ENCODE data around the gene PLEKHA8. TPM values are rescaled to one million over a fixed set of nuclear protein-coding genes. Genes with fewer than 3 reads are reported as not detected.

The PLEKHA8 gene
- total and polyA plus RNA-seq, 10 of the 15 experiments (the other 5 are each of a cell fraction or from before 2014, with no cell fraction given) = 1.1 to 13.2 (median 5.7) TPM

DNA sequence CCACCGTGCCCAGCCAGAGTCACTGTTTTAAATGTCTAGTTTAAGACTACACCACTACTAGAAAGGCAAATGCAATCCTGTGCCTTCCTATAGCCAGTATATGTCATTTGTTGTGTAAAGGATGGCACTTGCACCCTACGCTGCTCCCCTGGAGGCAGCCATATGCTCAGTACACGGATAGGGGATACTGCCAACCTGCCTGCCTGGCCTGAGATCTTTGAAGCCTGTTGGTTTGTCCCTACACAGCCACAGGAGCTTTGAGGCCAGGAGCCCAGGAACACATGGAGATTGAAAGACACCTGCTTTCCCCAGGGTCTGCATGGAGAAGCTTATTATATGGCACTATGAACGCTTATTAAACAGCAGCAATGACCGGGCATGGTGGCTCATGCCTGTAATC is 36.3 kb upstream of the PLEKHA8 start (continued):
- TF ChIP-seq, protein P1, sequence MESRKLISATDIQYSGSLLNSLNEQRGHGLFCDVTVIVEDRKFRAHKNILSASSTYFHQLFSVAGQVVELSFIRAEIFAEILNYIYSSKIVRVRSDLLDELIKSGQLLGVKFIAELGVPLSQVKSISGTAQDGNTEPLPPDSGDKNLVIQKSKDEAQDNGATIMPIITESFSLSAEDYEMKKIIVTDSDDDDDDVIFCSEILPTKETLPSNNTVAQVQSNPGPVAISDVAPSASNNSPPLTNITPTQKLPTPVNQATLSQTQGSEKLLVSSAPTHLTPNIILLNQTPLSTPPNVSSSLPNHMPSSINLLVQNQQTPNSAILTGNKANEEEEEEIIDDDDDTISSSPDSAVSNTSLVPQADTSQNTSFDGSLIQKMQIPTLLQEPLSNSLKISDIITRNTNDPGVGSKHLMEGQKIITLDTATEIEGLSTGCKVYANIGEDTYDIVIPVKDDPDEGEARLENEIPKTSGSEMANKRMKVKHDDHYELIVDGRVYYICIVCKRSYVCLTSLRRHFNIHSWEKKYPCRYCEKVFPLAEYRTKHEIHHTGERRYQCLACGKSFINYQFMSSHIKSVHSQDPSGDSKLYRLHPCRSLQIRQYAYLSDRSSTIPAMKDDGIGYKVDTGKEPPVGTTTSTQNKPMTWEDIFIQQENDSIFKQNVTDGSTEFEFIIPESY (IDR thresholded peaks at IDR 0.05) = no peak

DNA sequence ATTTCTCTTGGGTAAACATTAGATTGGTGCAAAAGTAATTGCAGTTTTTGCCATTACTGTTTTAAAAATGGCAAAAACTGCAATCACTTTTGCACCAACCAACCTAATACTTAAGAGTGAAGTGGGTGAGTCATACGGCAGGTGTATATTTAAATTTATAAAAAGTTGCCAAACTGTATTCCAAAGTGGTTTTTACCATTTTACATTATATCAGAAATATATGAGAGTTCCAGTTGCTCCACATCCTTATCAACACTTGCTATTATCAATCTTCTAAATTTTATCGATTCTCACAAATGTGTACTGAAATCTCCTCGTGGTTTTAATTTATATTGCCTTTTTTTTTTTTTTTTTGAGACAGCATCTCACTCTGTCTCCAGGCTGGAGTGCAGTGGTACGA is 35.1 kb upstream of the PLEKHA8 start:
- Histone ChIP-seq H3K4me1 (ENCODE audit: control insufficient read depth, insufficient read depth, low read length) (peaks cover 4% of the 10 kb centered on the region; the same call in 1 of the 2 replicates), H3K9ac (ENCODE audit: control insufficient read depth, insufficient read depth, low read length) (no peak overlapping the region), H3K36me3 (ENCODE audit: control insufficient read depth in 2 of 2, insufficient read depth in 2 of 2, low read length in 1 of 2) (no peaks in the 10 kb centered on the region), H3K9me3 (replicated peaks; ENCODE audit: control insufficient read depth, insufficient read depth, low read length) (peaks cover 3% of the 10 kb centered on the region; the same call in 2 of the 3 replicates), H4K20me1 (ENCODE audit: control insufficient read depth, insufficient read depth) (no peaks in the 10 kb centered on the region), H3K79me2 (ENCODE audit: control insufficient read depth, insufficient read depth, low read length) (peaks cover 22% of the 10 kb centered on the region), H3K4me2 (ENCODE audit: control insufficient read depth, insufficient read depth) (no peak overlapping the region), H3K4me3 (no peak overlapping the region), H2AFZ (ENCODE audit: control insufficient read depth, low read depth, low read length) (no peak overlapping the region), H3K27ac (ENCODE audit: control insufficient read depth, insufficient read depth) (no peak overlapping the region), H3K27me3 (replicated peaks in 1 of 2; ENCODE audit: control insufficient read depth in 2 of 2, insufficient read depth in 2 of 2, low read length in 1 of 2) (no peaks in the 10 kb centered on the region)
- DNase-seq (ENCODE audit: low read depth, low spot score) = no peak
- ChIA-PET CTCF (interaction anchor here (0.6 to 2.4 kb wide), 3 partner anchors 12 to 69 kb away, joined by 3 to 11 read pairs (median 3); no protein-coding TSS in a partner anchor), POLR2A (interaction anchor here (0.5 to 0.7 kb wide), 3 partner anchors 10 to 151 kb away, joined by 3 to 7 read pairs (median 4); no protein-coding TSS in a partner anchor), RAD21 (ENCODE audit: unreplicated experiment) (interaction anchor here (1.2 kb wide), 1 partner anchor 68 kb away, joined by 3 read pairs; no protein-coding TSS in a partner anchor), SMC1A (ENCODE audit: uncharacterized antibody, unreplicated experiment) (interaction anchor here (0.6 to 1.7 kb wide), 4 partner anchors 9 to 37 kb away, joined by 3 to 5 read pairs (median 3); no protein-coding TSS in a partner anchor)
- BruUV-seq (replicated peaks) = no TSS peak
- no peak for ATAC-seq
- WGBS (ENCODE audit: insufficient coverage, insufficient replicate concordance, low lambda C conversion rate, missing lambda C conversion rate) = 94% methylated on average over 4 of the region's 4 CpGs
- no peak for TF ChIP-seq MEF2B (IDR thresholded peaks at IDR 0.05; ENCODE audit: partially characterized antibody, poor library complexity, severe bottlenecking)
- in situ Hi-C loops (cut with MboI) = no loop called here
- intact Hi-C loops (cut with micrococcal nuclease; ENCODE audit: unreplicated experiment) = no loop called here
- FAIRE-seq = no peak

DNA sequence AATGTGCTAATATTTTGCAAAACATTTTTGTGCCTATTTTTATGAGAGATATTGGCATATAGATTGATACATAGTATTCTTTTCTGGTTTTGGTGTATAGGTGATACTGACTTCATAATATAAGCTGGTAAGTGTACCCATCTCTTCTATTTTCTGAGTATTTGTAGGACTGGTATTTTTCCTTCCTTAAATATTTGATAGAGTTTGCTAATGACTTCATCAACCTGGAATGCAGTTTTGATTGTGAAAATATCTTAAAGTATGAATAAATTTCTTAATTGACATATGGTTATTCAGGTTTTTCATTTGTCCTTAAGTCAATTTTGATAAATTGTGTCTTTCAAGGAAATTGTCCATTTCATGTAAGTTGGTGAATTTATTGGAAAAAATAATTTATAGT is 32.6 kb upstream of the PLEKHA8 start:
- Histone ChIP-seq H2AFZ (ENCODE audit: control insufficient read depth, low read depth, low read length) (no peak overlapping the region), H3K27ac (ENCODE audit: control insufficient read depth, insufficient read depth) (no peak overlapping the region), H3K9ac (ENCODE audit: control insufficient read depth, insufficient read depth, low read length) (no peak overlapping the region), H3K36me3 (ENCODE audit: control insufficient read depth in 2 of 2, insufficient read depth in 2 of 2, low read length in 1 of 2) (no peaks in the 10 kb centered on the region), H3K9me3 (replicated peaks; ENCODE audit: control insufficient read depth, insufficient read depth, low read length) (peaks cover 3% of the 10 kb centered on the region; the same call in 2 of the 3 replicates), H3K27me3 (replicated peaks in 1 of 2; ENCODE audit: control insufficient read depth in 2 of 2, insufficient read depth in 2 of 2, low read length in 1 of 2) (no peaks in the 10 kb centered on the region), H4K20me1 (ENCODE audit: control insufficient read depth, insufficient read depth) (no peaks in the 10 kb centered on the region), H3K79me2 (ENCODE audit: control insufficient read depth, insufficient read depth, low read length) (no peaks in the 10 kb centered on the region; the same call in none of the 2 replicates), H3K4me2 (ENCODE audit: control insufficient read depth, insufficient read depth) (no peak overlapping the region), H3K4me3 (no peak overlapping the region), H3K4me1 (ENCODE audit: control insufficient read depth, insufficient read depth, low read length) (no peaks in the 10 kb centered on the region)
- BruUV-seq (replicated peaks) = no TSS peak
- intact Hi-C loops (cut with micrococcal nuclease; ENCODE audit: unreplicated experiment) (no loop called here), in situ Hi-C loops (cut with MboI) (no loop called here)
- DNase-seq (ENCODE audit: low read depth, low spot score) = no peak
- no peak for FAIRE-seq
- POLR2A ChIA-PET = no interaction called here
- RAD21 ChIA-PET (ENCODE audit: unreplicated experiment) = no interaction called here
- CTCF ChIA-PET = interaction anchor here (0.5 to 1.2 kb wide), 3 partner anchors 66 to 821 kb away, joined by 3 to 4 read pairs (median 4); no protein-coding TSS in a partner anchor
- SMC1A ChIA-PET (ENCODE audit: uncharacterized antibody, unreplicated experiment) = interaction anchor here (1.6 kb wide), 1 partner anchor 37 kb away, joined by 3 read pairs; no protein-coding TSS in a partner anchor
- no peak for ATAC-seq
- TF ChIP-seq NFIC (IDR thresholded peaks at IDR 0.05; ENCODE audit: low read depth, low read length) = no peak
- no peak for TF ChIP-seq ZNF384 (IDR thresholded peaks at IDR 0.05; ENCODE audit: borderline replicate concordance, low read depth, low read length)
- TF ChIP-seq KDM1A (IDR thresholded peaks at IDR 0.05; ENCODE audit: borderline replicate concordance) = no peak
- TF ChIP-seq, protein P2, sequence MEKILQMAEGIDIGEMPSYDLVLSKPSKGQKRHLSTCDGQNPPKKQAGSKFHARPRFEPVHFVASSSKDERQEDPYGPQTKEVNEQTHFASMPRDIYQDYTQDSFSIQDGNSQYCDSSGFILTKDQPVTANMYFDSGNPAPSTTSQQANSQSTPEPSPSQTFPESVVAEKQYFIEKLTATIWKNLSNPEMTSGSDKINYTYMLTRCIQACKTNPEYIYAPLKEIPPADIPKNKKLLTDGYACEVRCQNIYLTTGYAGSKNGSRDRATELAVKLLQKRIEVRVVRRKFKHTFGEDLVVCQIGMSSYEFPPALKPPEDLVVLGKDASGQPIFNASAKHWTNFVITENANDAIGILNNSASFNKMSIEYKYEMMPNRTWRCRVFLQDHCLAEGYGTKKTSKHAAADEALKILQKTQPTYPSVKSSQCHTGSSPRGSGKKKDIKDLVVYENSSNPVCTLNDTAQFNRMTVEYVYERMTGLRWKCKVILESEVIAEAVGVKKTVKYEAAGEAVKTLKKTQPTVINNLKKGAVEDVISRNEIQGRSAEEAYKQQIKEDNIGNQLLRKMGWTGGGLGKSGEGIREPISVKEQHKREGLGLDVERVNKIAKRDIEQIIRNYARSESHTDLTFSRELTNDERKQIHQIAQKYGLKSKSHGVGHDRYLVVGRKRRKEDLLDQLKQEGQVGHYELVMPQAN (conservative IDR thresholded peaks at IDR 0.05) = no peak
- no peak for TF ChIP-seq ASH2L (IDR thresholded peaks at IDR 0.05; ENCODE audit: borderline replicate concordance, low read depth)
- TF ChIP-seq CEBPB (IDR thresholded peaks at IDR 0.05; ENCODE audit: borderline replicate concordance in 1 of 2, low read depth in 2 of 2, low read length in 2 of 2) = no peak
